T-helper 1 cell (primary cell): ENCODE results near the gene XIRP2.

ENCODE experiments used
- DNase-seq, 5 donors: peaks; one replicate each; pipeline ENCODE4 v3.0.0-alpha.2; 2012 to 2020

XIRP2 gene

DNA sequence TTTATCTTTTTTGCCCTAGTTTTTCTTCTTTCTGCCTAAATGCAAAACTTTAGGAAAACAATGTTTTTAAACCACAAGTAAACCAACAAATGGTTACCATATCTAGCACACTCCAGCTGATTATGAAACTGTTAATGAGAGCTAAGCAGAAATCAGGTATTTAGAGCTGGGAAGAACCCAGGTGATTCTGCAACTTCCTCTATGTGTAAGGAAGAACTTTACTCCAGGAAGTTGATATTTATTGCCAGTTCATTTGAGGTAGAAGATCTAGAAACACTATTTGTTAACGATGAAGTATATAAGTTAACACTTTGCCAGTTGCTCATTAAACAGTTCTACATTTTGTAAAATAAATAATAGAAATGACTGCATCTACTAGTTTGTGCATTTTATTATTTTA, 409.7 kb downstream of the XIRP2 start:
- no peak for DNase-seq
